ENCODE results near the gene RXRB. TPM values are rescaled to one million over a fixed set of nuclear protein-coding genes. Genes with fewer than 3 reads are reported as not detected.

RXRB gene
- polyA plus RNA-seq, 3 donors: 4.5 to 74.5 (median 5.1) TPM

GRCh38 chr6:33191383-33192104 lies 8.9 kb downstream of the RXRB start:
- H3K27me3 Mint-ChIP-seq (ENCODE audit: low read depth in 3 of 3): peaks cover 44 to 57% (median 47%) of the 10 kb centered on the region in 3 donors
- H3K27ac Mint-ChIP-seq: peak overlapping the region in 3 of 7 donors; percentile 7 to 45 (median 12)
- Histone ChIP-seq H4K20me1 (ENCODE audit: insufficient read depth, low read length) (peaks cover 33% of the 10 kb centered on the region), H3K27ac (ENCODE audit: low read depth in 1 of 2, low read length in 2 of 2) (no peak overlapping the region), H3K9me3 (replicated peaks in 1 of 2; ENCODE audit: control insufficient read depth in 1 of 2, insufficient read depth in 1 of 2, low read length in 2 of 2) (no peaks in the 10 kb centered on the region), H3K4me3 (replicated peaks in 1 of 3; ENCODE audit: low read depth in 2 of 3, low read length in 3 of 3) (no peak overlapping the region), H2AFZ (ENCODE audit: insufficient read depth, low read depth, low read length, poor library complexity, severe bottlenecking) (no peak overlapping the region), H3K79me2 (ENCODE audit: insufficient read depth, low read length) (no peaks in the 10 kb centered on the region), H3K4me1 (ENCODE audit: control insufficient read depth in 1 of 2, insufficient read depth in 2 of 2, low read length in 2 of 2) (peaks cover 10 to 12% of the 10 kb centered on the region in 2 donors), H3K27me3 (ENCODE audit: control insufficient read depth in 2 of 2, insufficient read depth in 2 of 2, low read length in 2 of 2) (peaks cover 23 to 53% of the 10 kb centered on the region in 2 donors), H3K4me2 (replicated peaks; ENCODE audit: extremely low read depth, low read length, poor library complexity, severe bottlenecking) (no peak overlapping the region), H3K36me3 (replicated peaks in 1 of 2; ENCODE audit: control insufficient read depth in 1 of 2, insufficient read depth in 2 of 2, low read length in 2 of 2) (peaks cover 27 to 31% of the 10 kb centered on the region in 2 donors), H3K9ac (ENCODE audit: insufficient read depth, low read length, poor library complexity, severe bottlenecking) (no peak overlapping the region)
- no peak for DNase-seq
- peaks cover 0 to 13% (median 4%) of the 10 kb centered on the region in 7 donors for H3K9me3 Mint-ChIP-seq
- H3K4me3 Mint-ChIP-seq: peak overlapping the region in 1 of 2 donors; percentile 79
- peaks cover 29 to 32% of the 10 kb centered on the region in 2 donors for H3K36me3 Mint-ChIP-seq
- 65% methylated on average over 8 of the region's 8 CpGs for WGBS (ENCODE audit: insufficient coverage)
- H3K4me1 Mint-ChIP-seq: peaks cover 19% of the 10 kb centered on the region
- TF ChIP-seq CTCF (IDR thresholded peaks at IDR 0.05): no peak
- intact Hi-C loops (cut with micrococcal nuclease): loop anchor here in 1 of 2 donors (10.0 kb wide), 1 partner anchor 53 kb away; no protein-coding TSS in a partner anchor

GRCh38 chr6:33190504-33191107 lies 9.9 kb downstream of the RXRB start:
- 91% methylated on average over 7 of the region's 11 CpGs for WGBS (ENCODE audit: insufficient coverage)
- peaks cover 0 to 13% (median 4%) of the 10 kb centered on the region in 7 donors for H3K9me3 Mint-ChIP-seq
- Histone ChIP-seq H3K9me3 (replicated peaks in 1 of 2; ENCODE audit: control insufficient read depth in 1 of 2, insufficient read depth in 1 of 2, low read length in 2 of 2) (no peaks in the 10 kb centered on the region), H3K4me2 (replicated peaks; ENCODE audit: extremely low read depth, low read length, poor library complexity, severe bottlenecking) (no peak overlapping the region), H4K20me1 (ENCODE audit: insufficient read depth, low read length) (peaks cover 24% of the 10 kb centered on the region), H3K27me3 (ENCODE audit: control insufficient read depth in 2 of 2, insufficient read depth in 2 of 2, low read length in 2 of 2) (peaks cover 23 to 58% of the 10 kb centered on the region in 2 donors), H3K9ac (ENCODE audit: insufficient read depth, low read length, poor library complexity, severe bottlenecking) (no peak overlapping the region), H3K4me3 (replicated peaks in 1 of 3; ENCODE audit: low read depth in 2 of 3, low read length in 3 of 3) (no peak overlapping the region), H3K4me1 (ENCODE audit: control insufficient read depth in 1 of 2, insufficient read depth in 2 of 2, low read length in 2 of 2) (peaks cover 10 to 12% of the 10 kb centered on the region in 2 donors), H3K36me3 (replicated peaks in 1 of 2; ENCODE audit: control insufficient read depth in 1 of 2, insufficient read depth in 2 of 2, low read length in 2 of 2) (peaks cover 17 to 21% of the 10 kb centered on the region in 2 donors), H3K27ac (ENCODE audit: low read depth in 1 of 2, low read length in 2 of 2) (no peak overlapping the region), H2AFZ (ENCODE audit: insufficient read depth, low read depth, low read length, poor library complexity, severe bottlenecking) (no peak overlapping the region), H3K79me2 (ENCODE audit: insufficient read depth, low read length) (no peaks in the 10 kb centered on the region)
- H3K27me3 Mint-ChIP-seq (ENCODE audit: low read depth in 3 of 3): peaks cover 48 to 66% (median 54%) of the 10 kb centered on the region in 3 donors
- H3K4me3 Mint-ChIP-seq: peak overlapping the region in 1 of 2 donors; percentile 79
- H3K36me3 Mint-ChIP-seq: peaks cover 20 to 23% of the 10 kb centered on the region in 2 donors
- no peak overlapping the region for H3K27ac Mint-ChIP-seq
- intact Hi-C loops (cut with micrococcal nuclease): loop anchor here in 1 of 2 donors (10.0 kb wide), 1 partner anchor 54 kb away; no protein-coding TSS in a partner anchor
- no peak for TF ChIP-seq CTCF (IDR thresholded peaks at IDR 0.05)
- peaks cover 19% of the 10 kb centered on the region for H3K4me1 Mint-ChIP-seq
- DNase-seq: no peak
